OCI-LY1 (cell line): ENCODE results near the gene SLC7A14.

Experiments used
- CTCF ChIP-seq: fragments of 200-600 bp; sonication (generic), shearing (Covaris generic); IDR thresholded peaks from 2 replicates; pipeline ENCODE4 v1.5.1; 2017; ENCODE audit warnings: mild to moderate bottlenecking, antibody characterized with exemption, low read length, moderate library complexity, mixed read lengths
- EZH2 ChIP-seq: fragments of 200-600 bp; sonication (generic), shearing (Covaris generic); IDR thresholded peaks from 2 replicates; pipeline ENCODE4 v1.8.0; 2017; ENCODE audit warnings: borderline replicate concordance, mixed run types, mild to moderate bottlenecking, antibody characterized with exemption, low read length, moderate library complexity, mixed read lengths

GRCh38 chr3:170497207-170498095 is 88.4 kb downstream of the SLC7A14 start:
- no peak for TF ChIP-seq EZH2
- no peak for TF ChIP-seq CTCF
